Smooth muscle cell (in vitro differentiated cells): ENCODE data around the gene DCHS2. TPM values are rescaled to one million over a fixed set of nuclear protein-coding genes. Genes with fewer than 3 reads are reported as not detected.

Experiments
- DNase-seq: peaks from one replicate; lab custom pipeline; 2025; ENCODE audit not compliant: unreplicated experiment; lab: John Stamatoyannopoulos, UW
- H2AFZ ChIP-seq: fragments of 200-600 bp; sonication (generic); 2 replicates; pipeline ENCODE4 v1.6.0; 2016; ENCODE audit warnings: antibody characterized with exemption, low read depth, mild to moderate bottlenecking
- H3F3A ChIP-seq: fragments of 200-600 bp; sonication (generic); 2 replicates; pipeline ENCODE4 v1.6.0; 2017; ENCODE audit warnings: antibody characterized with exemption, low read depth
- H3K27ac ChIP-seq: fragments of 200-600 bp; sonication (generic); 2 replicates; pipeline ENCODE4 v1.5.1; 2016; ENCODE audit warnings: low read depth, mild to moderate bottlenecking
- H3K27me3 ChIP-seq: fragments of 200-600 bp; sonication (generic); 2 replicates; pipeline ENCODE4 v1.6.1; 2016; ENCODE audit warnings: low read depth, mild to moderate bottlenecking
- H3K36me3 ChIP-seq: fragments of 200-600 bp; sonication (generic); 2 replicates; pipeline ENCODE4 v1.5.1; 2016; ENCODE audit warnings: low read depth
- H3K4me1 ChIP-seq: fragments of 200-600 bp; sonication (generic); 2 replicates; pipeline ENCODE4 v1.5.1; 2016; ENCODE audit warnings: low read depth
- H3K4me2 ChIP-seq: fragments of 200-600 bp; sonication (generic); 2 replicates; pipeline ENCODE4 v1.6.0; 2016; ENCODE audit warnings: mild to moderate bottlenecking
- H3K4me3 ChIP-seq: fragments of 200-600 bp; sonication (generic); 2 replicates; pipeline ENCODE4 v1.5.1; 2016; ENCODE audit warnings: mild to moderate bottlenecking
- H3K79me2 ChIP-seq: fragments of 200-600 bp; sonication (generic); 2 replicates; pipeline ENCODE4 v1.6.0; 2016; ENCODE audit warnings: low read depth, mild to moderate bottlenecking
- H3K9ac ChIP-seq: fragments of 200-600 bp; sonication (generic); 2 replicates; pipeline ENCODE4 v1.6.0; 2016; ENCODE audit warnings: low read depth
- H3K9me3 ChIP-seq: fragments of 200-600 bp; sonication (generic); replicated peaks from 2 replicates; pipeline ENCODE4 v1.5.1; 2016; ENCODE audit warnings: low read depth
- H4K20me1 ChIP-seq: fragments of 200-600 bp; sonication (generic); 2 replicates; pipeline ENCODE4 v1.6.0; 2016; ENCODE audit warnings: low read depth
- WGBS: methylation state at CpG from one replicate; pipeline ENCODE4 v1.1.7; 2016; ENCODE audit warnings: low lambda C conversion rate; 5-methylcytosine and 5-hydroxymethylcytosine counted together
- polyA plus RNA-seq: library from polyadenylated mRNA; unstranded; fragments of >200 nt; fragmentation: Nextera tagmentation; extraction: Ambion mirVana; gene quantifications from 2 replicates; pipeline ENCODE4 v1.2.1, GENCODE V29; 2016
- total RNA-seq: library from RNA; depleted of rRNA; stranded (reverse); fragments of >200 nt; gene quantifications from 2 replicates; pipeline ENCODE4 v1.2.3, GENCODE V29; 2014
- TF ChIP-seq, protein P1 (sequence below): fragments of 200-600 bp; sonication (generic); IDR thresholded peaks from 2 replicates; pipeline ENCODE4 v1.5.1; 2017; ENCODE audit warnings: borderline replicate concordance, mild to moderate bottlenecking, antibody characterized with exemption; ENCODE audit not compliant: insufficient read depth, poor library complexity, severe bottlenecking

Gene DCHS2
- total and polyA plus RNA-seq, 2 experiments from 2014 or later = 0.45 to 1.3 TPM

- H3F3A ChIP-seq = peaks cover 14% of the 10 kb centered on the region
- no peaks in the 10 kb centered on the region for H3K36me3 ChIP-seq
- H3K4me1 ChIP-seq = no peaks in the 10 kb centered on the region
- no peak overlapping the region for H3K9ac ChIP-seq
- no peak overlapping the region for H3K4me3 ChIP-seq
- no peak overlapping the region for H3K27ac ChIP-seq
- H3K79me2 ChIP-seq = no peaks in the 10 kb centered on the region
- H3K4me2 ChIP-seq = no peak overlapping the region
- no peaks in the 10 kb centered on the region for H4K20me1 ChIP-seq
- no peak overlapping the region for H2AFZ ChIP-seq
- WGBS = 78% methylated on average over 1 of the region's 1 CpG
- DNase-seq = no peak
- TF ChIP-seq, protein P1, sequence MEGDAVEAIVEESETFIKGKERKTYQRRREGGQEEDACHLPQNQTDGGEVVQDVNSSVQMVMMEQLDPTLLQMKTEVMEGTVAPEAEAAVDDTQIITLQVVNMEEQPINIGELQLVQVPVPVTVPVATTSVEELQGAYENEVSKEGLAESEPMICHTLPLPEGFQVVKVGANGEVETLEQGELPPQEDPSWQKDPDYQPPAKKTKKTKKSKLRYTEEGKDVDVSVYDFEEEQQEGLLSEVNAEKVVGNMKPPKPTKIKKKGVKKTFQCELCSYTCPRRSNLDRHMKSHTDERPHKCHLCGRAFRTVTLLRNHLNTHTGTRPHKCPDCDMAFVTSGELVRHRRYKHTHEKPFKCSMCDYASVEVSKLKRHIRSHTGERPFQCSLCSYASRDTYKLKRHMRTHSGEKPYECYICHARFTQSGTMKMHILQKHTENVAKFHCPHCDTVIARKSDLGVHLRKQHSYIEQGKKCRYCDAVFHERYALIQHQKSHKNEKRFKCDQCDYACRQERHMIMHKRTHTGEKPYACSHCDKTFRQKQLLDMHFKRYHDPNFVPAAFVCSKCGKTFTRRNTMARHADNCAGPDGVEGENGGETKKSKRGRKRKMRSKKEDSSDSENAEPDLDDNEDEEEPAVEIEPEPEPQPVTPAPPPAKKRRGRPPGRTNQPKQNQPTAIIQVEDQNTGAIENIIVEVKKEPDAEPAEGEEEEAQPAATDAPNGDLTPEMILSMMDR = no peak
- H3K27me3 ChIP-seq = no peaks in the 10 kb centered on the region
- H3K9me3 ChIP-seq = no peaks in the 10 kb centered on the region
Measured at GRCh38 chr4:154345359-154345758, 146.2 kb downstream of the DCHS2 start.

DNA sequence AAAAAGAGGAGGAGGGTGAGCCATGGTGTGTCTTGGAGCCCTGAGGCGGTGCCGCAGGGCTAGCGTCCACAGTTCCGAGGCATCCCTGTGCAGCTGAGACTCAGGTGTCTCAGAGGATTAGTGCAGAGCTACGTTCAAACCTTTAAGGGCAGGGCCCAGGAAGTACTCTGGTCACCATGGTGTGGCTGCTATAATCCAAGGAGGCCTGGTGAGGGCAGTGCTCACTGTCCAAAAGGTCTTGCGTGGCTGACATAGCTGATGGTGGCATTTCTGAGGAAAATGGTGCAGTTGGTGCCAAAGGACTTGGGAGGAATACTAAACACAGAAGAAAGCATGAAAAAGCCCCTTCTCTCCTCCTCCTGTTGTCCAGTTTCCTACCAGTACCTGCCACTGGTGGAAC is 146.9 kb downstream of the DCHS2 start:
- 85% methylated on average over 6 of the region's 6 CpGs for whole genome bisulfite sequencing
- H3K9ac ChIP-seq = no peak overlapping the region
- H2AFZ ChIP-seq = no peak overlapping the region
- no peak for DNase-seq
- no peak overlapping the region for H3K4me3 ChIP-seq
- H3K79me2 ChIP-seq = no peaks in the 10 kb centered on the region
- no peaks in the 10 kb centered on the region for H4K20me1 ChIP-seq
- H3K27ac ChIP-seq = no peak overlapping the region
- no peaks in the 10 kb centered on the region for H3K36me3 ChIP-seq
- no peak overlapping the region for H3K4me2 ChIP-seq
- H3K27me3 ChIP-seq = no peaks in the 10 kb centered on the region
- H3K9me3 ChIP-seq = no peaks in the 10 kb centered on the region
- peaks cover 14% of the 10 kb centered on the region for H3F3A ChIP-seq
- H3K4me1 ChIP-seq = no peaks in the 10 kb centered on the region
- TF ChIP-seq, protein P1 = no peak

- 20% methylated on average over 3 of the region's 3 CpGs for WGBS
- no peak overlapping the region for H2AFZ ChIP-seq
- H3F3A ChIP-seq = peaks cover 14% of the 10 kb centered on the region
Measured at GRCh38 chr4:154343651-154344050, 147.9 kb downstream of the DCHS2 start.

DNA sequence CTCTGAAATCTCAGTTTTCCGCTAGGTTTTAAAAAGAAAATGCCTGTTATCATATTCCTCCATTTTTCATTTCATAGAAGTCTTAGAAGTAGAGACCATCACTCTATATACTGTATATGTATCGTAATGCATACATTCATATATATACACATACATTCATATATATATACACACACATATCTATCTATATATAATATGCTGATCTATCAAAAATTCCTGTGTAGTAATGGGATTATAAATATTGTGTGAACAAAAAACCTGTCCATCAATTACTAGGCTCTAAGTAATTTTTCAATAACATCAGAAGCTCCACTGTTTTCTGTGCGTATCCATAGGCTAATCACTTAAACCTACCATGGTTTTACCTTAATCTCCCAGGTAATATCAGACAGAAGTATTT is 150.2 kb downstream of the DCHS2 start:
- Histone ChIP-seq H3K9ac (no peak overlapping the region), H4K20me1 (no peaks in the 10 kb centered on the region), H2AFZ (no peak overlapping the region), H3K4me3 (no peak overlapping the region), H3K4me2 (no peak overlapping the region), H3F3A (peaks cover 14% of the 10 kb centered on the region), H3K4me1 (no peaks in the 10 kb centered on the region), H3K36me3 (no peaks in the 10 kb centered on the region), H3K9me3 (no peaks in the 10 kb centered on the region), H3K79me2 (no peaks in the 10 kb centered on the region), H3K27me3 (peaks cover 13% of the 10 kb centered on the region), H3K27ac (no peak overlapping the region)
- WGBS = 96% methylated on average over 3 of the region's 3 CpGs
- no peak for DNase-seq
- TF ChIP-seq, protein P1 = no peak

More at GRCh38 chr4:154343651-154344050, 147.9 kb downstream of the DCHS2 start:
- H3K9ac ChIP-seq = no peak overlapping the region
- DNase-seq = no peak
- TF ChIP-seq, protein P1 = no peak
- no peaks in the 10 kb centered on the region for H3K4me1 ChIP-seq
- no peaks in the 10 kb centered on the region for H3K79me2 ChIP-seq
- H4K20me1 ChIP-seq = no peaks in the 10 kb centered on the region
- peaks cover 2% of the 10 kb centered on the region for H3K27me3 ChIP-seq
- no peak overlapping the region for H3K4me3 ChIP-seq
- H3K27ac ChIP-seq = no peak overlapping the region
- no peaks in the 10 kb centered on the region for H3K9me3 ChIP-seq
- H3K4me2 ChIP-seq = peak overlapping the region; percentile 30
- no peaks in the 10 kb centered on the region for H3K36me3 ChIP-seq
